HepG2 (cell line): Measurements from ENCODE around the gene MEGF6. TPM values are rescaled to one million over a fixed set of nuclear protein-coding genes. Genes with fewer than 3 reads are reported as not detected.

Experiments used
- AGO2 ChIP-seq: fragments of 200-400 bp; formaldehyde crosslinking; optimal IDR thresholded peaks from 2 replicates; pipeline ENCODE3; 2017; ENCODE audit warnings: mild to moderate bottlenecking, low read depth, low read length, moderate library complexity
- FOXK2 ChIP-seq: fragments of 450-650 bp; IDR thresholded peaks from 2 replicates; pipeline ENCODE4 v1.6.1; 2016
- FOXP1 ChIP-seq, 2 experiments: fragments of 450-650 bp in 1 of 2; IDR thresholded peaks; 2 replicates each; pipeline ENCODE4 v1.6.1; 2017 to 2018; ENCODE audit warnings: antibody characterized with exemption in 1 of 2
- HOXD1 ChIP-seq: sonication (generic); formaldehyde crosslinking; IDR thresholded peaks from 2 replicates; pipeline ENCODE4 v1.5.0; 2020; ENCODE audit warnings: missing genetic modification reagents
- IKZF5 ChIP-seq: IDR thresholded peaks from 2 replicates; pipeline ENCODE4 v1.6.1; 2018; ENCODE audit warnings: missing genetic modification reagents, mild to moderate bottlenecking, missing compliant biosample characterization
- IRF2 ChIP-seq: IDR thresholded peaks from 2 replicates; pipeline ENCODE4 v1.6.1; 2018; ENCODE audit warnings: missing genetic modification reagents, missing compliant biosample characterization
- KLF11 ChIP-seq: IDR thresholded peaks from 2 replicates; pipeline ENCODE4 v1.6.1; 2016; ENCODE audit warnings: missing compliant biosample characterization
- PAXIP1 ChIP-seq: sonication (generic); formaldehyde crosslinking; conservative IDR thresholded peaks from 2 replicates; pipeline ENCODE4 v1.4.0; 2020; ENCODE audit warnings: mild to moderate bottlenecking, missing genetic modification reagents, moderate library complexity
- SKI ChIP-seq: fragments of 450-650 bp; IDR thresholded peaks from one replicate; pipeline ENCODE4 v1.6.1; 2018; ENCODE audit warnings: mild to moderate bottlenecking; ENCODE audit not compliant: partially characterized antibody
- SMARCC2 ChIP-seq: fragments of 450-650 bp; IDR thresholded peaks from 2 replicates; pipeline ENCODE4 v1.6.1; 2017; ENCODE audit warnings: antibody characterized with exemption, mild to moderate bottlenecking
- SP2 ChIP-seq: sonication (generic); formaldehyde crosslinking; IDR thresholded peaks from 2 replicates; pipeline ENCODE4 v1.5.1; 2020; ENCODE audit warnings: mild to moderate bottlenecking, missing genetic modification reagents
- TARDBP ChIP-seq: sonication (generic); formaldehyde crosslinking; IDR thresholded peaks from 2 replicates; pipeline ENCODE4 v1.8.0; 2022; ENCODE audit warnings: mild to moderate bottlenecking, missing genetic modification reagents
- TCF12 ChIP-seq, 2 experiments: fragments of 450-650 bp in 1 of 2; sonication (generic) in 1 of 2; formaldehyde crosslinking in 1 of 2; IDR thresholded peaks; 2 replicates each; pipeline versions ENCODE4 v1.6.1 to v1.8.0; 2017 to 2022; ENCODE audit warnings: antibody characterized with exemption in 1 of 2, mild to moderate bottlenecking in 1 of 2, missing genetic modification reagents in 1 of 2, moderate library complexity in 1 of 2
- ZGPAT ChIP-seq: IDR thresholded peaks from 2 replicates; pipeline ENCODE4 v1.6.1; 2016; ENCODE audit warnings: mild to moderate bottlenecking
- ZNF121 ChIP-seq: sonication (generic); formaldehyde crosslinking; IDR thresholded peaks from 2 replicates; pipeline ENCODE4 v1.5.0; 2020; ENCODE audit warnings: mild to moderate bottlenecking, missing genetic modification reagents
- ZNF136 ChIP-seq: sonication (generic); formaldehyde crosslinking; IDR thresholded peaks from 2 replicates; pipeline ENCODE4 v1.8.1; 2022; ENCODE audit warnings: low read depth, mild to moderate bottlenecking, moderate library complexity, missing genetic modification reagents
- ZNF274 ChIP-seq: sonication (generic); formaldehyde crosslinking; IDR thresholded peaks from 2 replicates; pipeline ENCODE4 v1.5.1; 2020; ENCODE audit warnings: mild to moderate bottlenecking, missing genetic modification reagents
- ZNF354B ChIP-seq: sonication (generic); formaldehyde crosslinking; IDR thresholded peaks from 2 replicates; pipeline ENCODE4 v1.8.0; 2022; ENCODE audit warnings: mild to moderate bottlenecking, missing genetic modification reagents
- ZNF644 ChIP-seq: IDR thresholded peaks from 2 replicates; pipeline ENCODE4 v1.6.1; 2016; ENCODE audit warnings: low read depth
- ZNF674 ChIP-seq: sonication (generic); formaldehyde crosslinking; IDR thresholded peaks from 2 replicates; pipeline ENCODE4 v1.5.0; 2020; ENCODE audit warnings: low read depth, mild to moderate bottlenecking, missing genetic modification reagents
- ZNF713 ChIP-seq: sonication (generic); formaldehyde crosslinking; IDR thresholded peaks from 2 replicates; pipeline ENCODE4 v1.4.0; 2020; ENCODE audit warnings: mild to moderate bottlenecking, missing genetic modification reagents
- ZNF850 ChIP-seq: sonication (generic); formaldehyde crosslinking; conservative IDR thresholded peaks from 2 replicates; pipeline ENCODE4 v1.9.0; 2021; ENCODE audit warnings: mild to moderate bottlenecking, missing genetic modification reagents
- polyA plus RNA-seq, 8 experiments: library from polyadenylated mRNA; depleted of rRNA in 3 of 8; stranded (reverse) in 7 of 8; unstranded in 1 of 8; fragments of >200 nt; fragmentation: Illumina TruSeq in 4 of 8; extraction: Trizol in 4 of 8; gene quantifications; 2 replicates each; pipeline versions ENCODE4 v1.2.1 to v1.2.3, GENCODE V29; 2011 to 2016; ENCODE audit warnings: low read depth in 4 of 8, missing spikeins in 1 of 8, mixed read lengths in 1 of 8; ENCODE audit not compliant: insufficient read depth in 1 of 8
- total RNA-seq, 5 experiments: library from RNA; depleted of rRNA; stranded (reverse); fragments of >200 nt; fragmentation: Illumina TruSeq; extraction: Trizol; gene quantifications; 2 replicates each; pipeline ENCODE4 v1.2.3, GENCODE V29; 2016; ENCODE audit warnings: low read depth in 1 of 5

MEGF6 gene
- total and polyA plus RNA-seq, 2 of the 13 experiments (the other 11 are each of a cell fraction or from before 2014, with no cell fraction given) = 1.9 TPM

- 0 out of 2 replicates have a peak, but pooled peaks have one; percentile 47 for TF ChIP-seq ZNF850
- TF ChIP-seq TARDBP (CRISPR knock-in tag) = peak; percentile 86
- TF ChIP-seq ZNF713 (CRISPR knock-in tag) = no peak
- TF ChIP-seq ZGPAT (CRISPR knock-in tag) = peak; percentile 79; the same call in 1 of the 2 replicates
- TF ChIP-seq ZNF674 = no peak
- no peak for TF ChIP-seq ZNF121 (CRISPR knock-in tag)
- peak; percentile 65 for TF ChIP-seq SKI
- no peak for TF ChIP-seq HOXD1 (CRISPR knock-in tag)
- TF ChIP-seq SP2 (CRISPR knock-in tag) = 0 out of 2 replicates have a peak, but pooled peaks have one; percentile 10
- TF ChIP-seq ZNF136 (CRISPR knock-in tag) = 0 out of 2 replicates have a peak, but pooled peaks have one; percentile 62
- no peak for TF ChIP-seq SMARCC2
- 0 out of 2 replicates have a peak, but pooled peaks have one; percentile 6 for TF ChIP-seq ZNF644
- TF ChIP-seq ZNF354B = no peak; the same call in 1 of the 2 replicates
- TF ChIP-seq ZNF274 = peak; percentile 84
- TF ChIP-seq AGO2 = peak; percentile 78
- TF ChIP-seq PAXIP1 (CRISPR knock-in tag) = peak; percentile 93
- TF ChIP-seq FOXP1 (IDR thresholded peaks at IDR 0.05) = no peak
- TF ChIP-seq FOXP1 (CRISPR knock-in tag; IDR thresholded peaks at IDR 0.05) = peak; percentile 42
- no peak for TF ChIP-seq KLF11 (CRISPR knock-in tag)
- no peak for TF ChIP-seq TCF12 (IDR thresholded peaks at IDR 0.05)
- no peak for TF ChIP-seq TCF12 (CRISPR knock-in tag; IDR thresholded peaks at IDR 0.05)
- 0 out of 2 replicates have a peak, but pooled peaks have one; percentile 9 for TF ChIP-seq IRF2
- TF ChIP-seq IKZF5 (CRISPR knock-in tag) = peak; percentile 72
- TF ChIP-seq FOXK2 = no peak
These were observed 139.8 kb downstream of the MEGF6 start (continued) for GRCh38 chr1:3471356-3472087.
